ENCODE measurements around the gene TRAPPC6A. TPM values are rescaled to one million over a fixed set of nuclear protein-coding genes. Genes with fewer than 3 reads are reported as not detected.

The TRAPPC6A gene
- total RNA-seq, 1 experiment from 2014 or later, result 59.9 TPM

DNA sequence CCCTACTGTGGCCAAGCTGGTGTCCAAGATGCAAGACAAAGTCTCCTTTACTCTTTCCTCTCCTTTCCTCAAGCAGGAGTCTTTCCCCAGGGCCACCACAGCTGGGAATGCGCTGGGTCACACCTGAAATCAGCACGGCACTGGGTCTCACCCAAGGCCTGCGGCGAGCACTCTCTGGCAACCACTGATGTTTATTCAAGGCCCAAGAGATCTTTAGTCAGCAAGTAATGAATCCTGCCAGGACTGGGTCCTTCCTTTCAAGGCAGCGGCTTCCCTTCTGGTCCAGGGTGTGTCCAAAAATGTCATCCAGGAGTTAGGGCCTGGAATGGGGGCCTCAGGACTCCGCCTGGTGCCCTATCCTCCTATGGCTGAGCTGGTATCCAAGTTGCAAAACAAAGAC is 24.6 kb upstream of the TRAPPC6A start:
- no peak overlapping the region for H3K9ac ChIP-seq (ENCODE audit: extremely low read depth, insufficient read length, low read length)
- no peaks in the 10 kb centered on the region for H3K79me2 ChIP-seq (ENCODE audit: insufficient read depth, low read length)
- H3K27ac ChIP-seq (ENCODE audit: insufficient read length, low read depth, low read length), result no peak overlapping the region
- WGBS (ENCODE audit: extremely low coverage, insufficient read length, low lambda C conversion rate), result no CpG with 5 or more reads among the region's 6 CpGs
- H3K56ac ChIP-seq (ENCODE audit: insufficient read length, low read depth, low read length), result no peak overlapping the region
- Mint-ChIP-seq H3K4me1 (0 out of 4 replicates have a peak, but pooled peaks cover 0 to 2% of the 10 kb centered on the region in 2 experiments), H3K36me3 (ENCODE audit: insufficient read depth in 1 of 3, low read depth in 3 of 3) (no peaks in the 10 kb centered on the region), H3K4me3 (no peak overlapping the region), H3K27ac (no peak overlapping the region), H3K9me3 (no peaks in the 10 kb centered on the region), H3K27me3 (ENCODE audit: low read depth) (peaks cover 32% of the 10 kb centered on the region)
- no peak overlapping the region for H2BK12ac ChIP-seq (ENCODE audit: insufficient read length, low read depth, low read length)
- H3K27me3 ChIP-seq (ENCODE audit: insufficient read depth, low read length), result no peaks in the 10 kb centered on the region
- no peak for DNase-seq
- H3K14ac ChIP-seq (ENCODE audit: insufficient read depth, low read length), result no peak overlapping the region
- H3K23me2 ChIP-seq (ENCODE audit: insufficient read length, low read depth, low read length, poor library complexity, severe bottlenecking), result no peaks in the 10 kb centered on the region
- H3K9me3 ChIP-seq (ENCODE audit: control insufficient read depth, low read depth, low read length), result no peaks in the 10 kb centered on the region
- H3K4me2 ChIP-seq (ENCODE audit: insufficient read depth, insufficient read length, low read length), result no peak overlapping the region
- no peak overlapping the region for H2BK120ac ChIP-seq (ENCODE audit: low read depth, low read length, poor library complexity, severe bottlenecking)
- H3K4me1 ChIP-seq (ENCODE audit: insufficient read depth, low read length), result no peaks in the 10 kb centered on the region
- H2BK20ac ChIP-seq (ENCODE audit: low read depth, low read length, poor library complexity, severe bottlenecking), result no peak overlapping the region
- H2BK15ac ChIP-seq (ENCODE audit: low read depth, low read length), result no peak overlapping the region
- H3K18ac ChIP-seq (ENCODE audit: insufficient read length, low read depth, low read length), result no peak overlapping the region
- H4K20me1 ChIP-seq (ENCODE audit: control insufficient read depth, insufficient read depth, insufficient read length), result no peaks in the 10 kb centered on the region
- no peak overlapping the region for H4K91ac ChIP-seq (ENCODE audit: insufficient read length, low read depth, low read length)
- H2AK5ac ChIP-seq (ENCODE audit: insufficient read length, low read length), result no peak overlapping the region
- H2AFZ ChIP-seq (ENCODE audit: low read length), result no peak overlapping the region
- H4K8ac ChIP-seq (replicated peaks; ENCODE audit: insufficient read length, low read depth, low read length), result peak overlapping the region; percentile 67
- no peak overlapping the region for H2BK5ac ChIP-seq (ENCODE audit: insufficient read length, low read length)
- peak overlapping the region; percentile 39; the same call in 1 of the 2 replicates for H3K4ac ChIP-seq (ENCODE audit: low read depth, low read length)
- no peak overlapping the region for H3K23ac ChIP-seq (ENCODE audit: insufficient read length, low read depth, low read length)
- no peak overlapping the region for H3T11ph ChIP-seq (ENCODE audit: low read length)
- H3K79me1 ChIP-seq (ENCODE audit: insufficient read depth, low read depth, low read length, poor library complexity, severe bottlenecking), result no peaks in the 10 kb centered on the region
- TF ChIP-seq, protein P1, sequence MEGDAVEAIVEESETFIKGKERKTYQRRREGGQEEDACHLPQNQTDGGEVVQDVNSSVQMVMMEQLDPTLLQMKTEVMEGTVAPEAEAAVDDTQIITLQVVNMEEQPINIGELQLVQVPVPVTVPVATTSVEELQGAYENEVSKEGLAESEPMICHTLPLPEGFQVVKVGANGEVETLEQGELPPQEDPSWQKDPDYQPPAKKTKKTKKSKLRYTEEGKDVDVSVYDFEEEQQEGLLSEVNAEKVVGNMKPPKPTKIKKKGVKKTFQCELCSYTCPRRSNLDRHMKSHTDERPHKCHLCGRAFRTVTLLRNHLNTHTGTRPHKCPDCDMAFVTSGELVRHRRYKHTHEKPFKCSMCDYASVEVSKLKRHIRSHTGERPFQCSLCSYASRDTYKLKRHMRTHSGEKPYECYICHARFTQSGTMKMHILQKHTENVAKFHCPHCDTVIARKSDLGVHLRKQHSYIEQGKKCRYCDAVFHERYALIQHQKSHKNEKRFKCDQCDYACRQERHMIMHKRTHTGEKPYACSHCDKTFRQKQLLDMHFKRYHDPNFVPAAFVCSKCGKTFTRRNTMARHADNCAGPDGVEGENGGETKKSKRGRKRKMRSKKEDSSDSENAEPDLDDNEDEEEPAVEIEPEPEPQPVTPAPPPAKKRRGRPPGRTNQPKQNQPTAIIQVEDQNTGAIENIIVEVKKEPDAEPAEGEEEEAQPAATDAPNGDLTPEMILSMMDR (conservative IDR thresholded peaks at IDR 0.05), result no peak
- no peak overlapping the region for H4K5ac ChIP-seq (ENCODE audit: insufficient read length, low read depth, low read length)

Measured in H9 (cell line).